ENCODE measurements around the gene CYB561D2.
A peak's percentile ranks its signal among the peaks of the same experiment; 100 is the strongest.
"Not testable (repeated sequence)": the region's sequence is repeated elsewhere in the genome, so short reads cannot be mapped to it uniquely, and the experiment has no call there.

Gene CYB561D2

GRCh38 chr3:50350527-50351322, at the start of gene CYB561D2, which contains the start of gene NPRL2:
Gene CYB561D2 (plus strand): TSS chr3:50350862. CDS start chr3:50351434, 572 bp downstream.
Gene NPRL2 (minus strand): TSS chr3:50350775. CDS start chr3:50350652, 123 bp downstream.
- no peaks in the 10 kb centered on the region for H3K27me3 Mint-ChIP-seq
- H3K4me3 Mint-ChIP-seq, result peak within 1 kb of the TSS; percentile 99
- peaks cover 7% of the 10 kb centered on the region for H3K36me3 Mint-ChIP-seq
- DNase-seq (ENCODE audit: low spot score in 2 of 2), result peak; percentile 97 to 98
- ATAC-seq (ENCODE audit: low read depth), result peak; percentile 88
- H3K9me3 Mint-ChIP-seq, result no peaks in the 10 kb centered on the region
- H3K4me1 Mint-ChIP-seq, result peaks cover 29% of the 10 kb centered on the region
- H3K27ac Mint-ChIP-seq, result peak within 1 kb of the TSS; percentile 94

- DNase-seq (ENCODE audit: low spot score in 2 of 2) (no peak), ATAC-seq (ENCODE audit: low read depth) (no peak)
- Mint-ChIP-seq H3K4me1 (peaks cover 17% of the 10 kb centered on the region), H3K27ac (no peak overlapping the region), H3K9me3 (no peaks in the 10 kb centered on the region), H3K36me3 (no peaks in the 10 kb centered on the region), H3K4me3 (no peak overlapping the region), H3K27me3 (no peaks in the 10 kb centered on the region)
Observed at GRCh38 chr3:50302095-50303012, 48.3 kb upstream of the CYB561D2 start.

- H3K27me3 Mint-ChIP-seq, result no peaks in the 10 kb centered on the region
Observed at GRCh38 chr3:50303013-50303815, 47.4 kb upstream of the CYB561D2 start, which contains the start of gene HYAL1. Gene HYAL1 (minus strand): TSS chr3:50303574. CDS start chr3:50302956, 618 bp downstream.

GRCh38 chr3:50304601-50305000, 46.1 kb upstream of the CYB561D2 start:
- Mint-ChIP-seq H3K27ac (no peak overlapping the region), H3K9me3 (no peaks in the 10 kb centered on the region), H3K27me3 (no peaks in the 10 kb centered on the region), H3K4me3 (no peak overlapping the region), H3K36me3 (no peaks in the 10 kb centered on the region), H3K4me1 (peaks cover 10% of the 10 kb centered on the region)
- DNase-seq (ENCODE audit: low spot score in 2 of 2) (no peak), ATAC-seq (ENCODE audit: low read depth) (no peak)

More at GRCh38 chr3:50303013-50303815, 47.4 kb upstream of the CYB561D2 start, which contains the start of gene HYAL1:
- DNase-seq (ENCODE audit: low spot score in 2 of 2), result no peak
- Mint-ChIP-seq H3K9me3 (no peaks in the 10 kb centered on the region), H3K4me1 (peaks cover 11% of the 10 kb centered on the region), H3K27ac (no peak within 1 kb of the TSS), H3K36me3 (no peaks in the 10 kb centered on the region), H3K4me3 (no peak within 1 kb of the TSS)
- ATAC-seq (ENCODE audit: low read depth), result no peak

GRCh38 chr3:50312041-50312440, 38.6 kb upstream of the CYB561D2 start:
- not testable (repeated sequence) for H3K36me3 Mint-ChIP-seq; ATAC-seq (ENCODE audit: low read depth); H3K4me3 Mint-ChIP-seq; H3K27ac Mint-ChIP-seq; H3K27me3 Mint-ChIP-seq; DNase-seq (ENCODE audit: low spot score in 2 of 2); H3K9me3 Mint-ChIP-seq
- peaks cover 12% of the 10 kb centered on the region for H3K4me1 Mint-ChIP-seq

GRCh38 chr3:50314342-50314741, 36.3 kb upstream of the CYB561D2 start:
- H3K9me3 Mint-ChIP-seq, result no peaks in the 10 kb centered on the region
- H3K36me3 Mint-ChIP-seq, result no peaks in the 10 kb centered on the region
- H3K27me3 Mint-ChIP-seq, result no peaks in the 10 kb centered on the region
- DNase-seq (ENCODE audit: low spot score in 2 of 2), result no peak
- H3K4me1 Mint-ChIP-seq, result peaks cover 25% of the 10 kb centered on the region
- H3K4me3 Mint-ChIP-seq, result no peak overlapping the region
- H3K27ac Mint-ChIP-seq, result no peak overlapping the region
- ATAC-seq (ENCODE audit: low read depth), result no peak

- ATAC-seq (ENCODE audit: low read depth) (no peak), DNase-seq (ENCODE audit: low spot score in 2 of 2) (no peak)
- no peaks in the 10 kb centered on the region for H3K36me3 Mint-ChIP-seq
- no peaks in the 10 kb centered on the region for H3K9me3 Mint-ChIP-seq
- H3K4me1 Mint-ChIP-seq, result peaks cover 27% of the 10 kb centered on the region
- no peak overlapping the region for H3K27ac Mint-ChIP-seq
- no peak overlapping the region for H3K4me3 Mint-ChIP-seq
- H3K27me3 Mint-ChIP-seq, result no peaks in the 10 kb centered on the region
Observed at GRCh38 chr3:50314816-50315215, 35.8 kb upstream of the CYB561D2 start.

GRCh38 chr3:50316657-50317242, 33.9 kb upstream of the CYB561D2 start:
- peak in 1 of 2 donors; percentile 44 for DNase-seq (ENCODE audit: low spot score in 2 of 2)

GRCh38 chr3:50317300-50317699, 33.4 kb upstream of the CYB561D2 start:
- Mint-ChIP-seq H3K27ac (no peak overlapping the region), H3K4me3 (no peak overlapping the region), H3K9me3 (no peaks in the 10 kb centered on the region), H3K36me3 (no peaks in the 10 kb centered on the region), H3K27me3 (no peaks in the 10 kb centered on the region), H3K4me1 (peaks cover 36% of the 10 kb centered on the region)
- DNase-seq (ENCODE audit: low spot score in 2 of 2), result no peak
- ATAC-seq (ENCODE audit: low read depth), result no peak

More at GRCh38 chr3:50316657-50317242, 33.9 kb upstream of the CYB561D2 start:
- Mint-ChIP-seq H3K27ac (peak overlapping the region; percentile 80), H3K4me3 (peak overlapping the region; percentile 79), H3K4me1 (peaks cover 36% of the 10 kb centered on the region), H3K27me3 (no peaks in the 10 kb centered on the region), H3K9me3 (no peaks in the 10 kb centered on the region), H3K36me3 (no peaks in the 10 kb centered on the region)
- peak; percentile 57 for ATAC-seq (ENCODE audit: low read depth)

GRCh38 chr3:50318163-50318562, 32.5 kb upstream of the CYB561D2 start:
- H3K4me1 Mint-ChIP-seq, result peaks cover 38% of the 10 kb centered on the region
- H3K36me3 Mint-ChIP-seq, result no peaks in the 10 kb centered on the region
- no peak for ATAC-seq (ENCODE audit: low read depth)
- no peak for DNase-seq (ENCODE audit: low spot score in 2 of 2)
- no peaks in the 10 kb centered on the region for H3K9me3 Mint-ChIP-seq
- no peak overlapping the region for H3K27ac Mint-ChIP-seq
- no peaks in the 10 kb centered on the region for H3K27me3 Mint-ChIP-seq
- no peak overlapping the region for H3K4me3 Mint-ChIP-seq

- ATAC-seq (ENCODE audit: low read depth) (no peak), DNase-seq (ENCODE audit: low spot score in 2 of 2) (no peak)
- Mint-ChIP-seq H3K36me3 (no peaks in the 10 kb centered on the region), H3K4me3 (peak overlapping the region; percentile 29), H3K27me3 (no peaks in the 10 kb centered on the region), H3K27ac (no peak overlapping the region), H3K4me1 (peaks cover 39% of the 10 kb centered on the region), H3K9me3 (no peaks in the 10 kb centered on the region)
Observed at GRCh38 chr3:50318615-50319014, 32.0 kb upstream of the CYB561D2 start.

GRCh38 chr3:50319181-50319893, 31.3 kb upstream of the CYB561D2 start:
- ATAC-seq (ENCODE audit: low read depth) (no peak), DNase-seq (ENCODE audit: low spot score in 2 of 2) (no peak)
- peaks cover 39% of the 10 kb centered on the region for H3K4me1 Mint-ChIP-seq
- H3K9me3 Mint-ChIP-seq, result no peaks in the 10 kb centered on the region
- H3K36me3 Mint-ChIP-seq, result no peaks in the 10 kb centered on the region
- H3K27ac Mint-ChIP-seq, result no peak overlapping the region
- H3K4me3 Mint-ChIP-seq, result peak overlapping the region; percentile 32
- H3K27me3 Mint-ChIP-seq, result no peaks in the 10 kb centered on the region
